B cell (primary cell): ENCODE measurements around the gene AEN. TPM values are rescaled to one million over a fixed set of nuclear protein-coding genes. Genes with fewer than 3 reads are reported as not detected.
A peak's percentile ranks its signal among the peaks of the same experiment; 100 is the strongest.

Source experiments
- ATAC-seq: fragments of 200-7000 bp; cut with Tn5 transposase; one replicate; pipeline ENCODE4 v1.10.0; 2021; ENCODE audit warnings: low read depth, mild to moderate bottlenecking, moderate number of reproducible peaks, moderate library complexity
- CTCF ChIA-PET: fragments of 350-600 bp; sonication (Branson Sonifier 250); formaldehyde crosslinking; loops from one replicate; lab custom pipeline; 2021; ENCODE audit warnings: antibody characterized with exemption, inconsistent platforms; lab: Charles Lee
- POLR2A ChIA-PET: fragments of 350-600 bp; sonication (Branson Sonifier 250); formaldehyde crosslinking; loops from one replicate; lab custom pipeline; 2021; ENCODE audit warnings: antibody characterized with exemption; lab: Charles Lee
- DNase-seq: peaks from one replicate; pipeline ENCODE4 v3.0.0; 2013
- H2AFZ ChIP-seq: 2 replicates; pipeline ENCODE4 v1.6.1; 2012; ENCODE audit warnings: mild to moderate bottlenecking, low read depth, low read length; ENCODE audit not compliant: insufficient read depth, poor library complexity, severe bottlenecking
- H3K27ac ChIP-seq, 2 donors: 1 replicate in 1 of 2; 2 replicates in 1 of 2; pipeline ENCODE4 v1.5.1; 2012 to 2013; ENCODE audit warnings: low read length in 2 of 2, mild to moderate bottlenecking in 2 of 2, moderate library complexity in 1 of 2
- H3K27me3 ChIP-seq, 4 experiments: fragments of 200-600 bp in 1 of 4; sonication (generic) in 1 of 4; replicated peaks in 1 of 4; 1 replicate in 2 of 4; 2 replicates in 2 of 4; pipeline versions ENCODE4 v1.6.1 to v1.7.0; 2013 to 2016; ENCODE audit warnings: low read length in 3 of 4, mild to moderate bottlenecking in 2 of 4, mixed read lengths in 1 of 4, moderate library complexity in 1 of 4; ENCODE audit not compliant: insufficient read depth in 4 of 4, control insufficient read depth in 3 of 4; ENCODE audit errors: control extremely low read depth in 1 of 4
- H3K36me3 ChIP-seq, 2 experiments: replicated peaks in 1 of 2; 1 replicate in 1 of 2; 2 replicates in 1 of 2; pipeline versions ENCODE4 v1.6.1 to v1.7.1; 2013; ENCODE audit warnings: low read length in 1 of 2; ENCODE audit not compliant: insufficient read depth in 2 of 2, control insufficient read depth in 1 of 2; ENCODE audit errors: control extremely low read depth in 1 of 2, extremely low read depth in 1 of 2
- H3K4me1 ChIP-seq, 2 donors: fragments of 200-600 bp in 1 of 2; sonication (generic) in 1 of 2; 1 replicate in 1 of 2; 2 replicates in 1 of 2; pipeline versions ENCODE4 v1.5.1 to v1.6.1; 2013 to 2017; ENCODE audit warnings: low read length in 2 of 2; ENCODE audit not compliant: control insufficient read depth in 2 of 2, insufficient read depth in 2 of 2
- H3K4me2 ChIP-seq: replicated peaks from 2 replicates; pipeline ENCODE3; 2012; ENCODE audit warnings: mild to moderate bottlenecking, low read depth, low read length; ENCODE audit not compliant: poor library complexity, severe bottlenecking
- H3K4me3 ChIP-seq, 5 experiments: fragments of 200-600 bp in 1 of 5; sonication (generic) in 1 of 5; 1 replicate in 3 of 5; 2 replicates in 2 of 5; pipeline versions ENCODE4 v1.5.1 to v1.7.0; 2011 to 2016; ENCODE audit warnings: low read length in 4 of 5, mild to moderate bottlenecking in 4 of 5, low read depth in 2 of 5, control low read depth in 1 of 5, moderate library complexity in 1 of 5; ENCODE audit not compliant: insufficient read depth in 1 of 5; ENCODE audit errors: control extremely low read depth in 1 of 5, extremely low read depth in 1 of 5
- H3K79me2 ChIP-seq: fragments of 200-600 bp; sonication (generic); one replicate; pipeline ENCODE4 v1.6.0; 2016; ENCODE audit warnings: low read length; ENCODE audit not compliant: control insufficient read depth, insufficient read depth
- H3K9ac ChIP-seq: fragments of 200-600 bp; sonication (generic); 2 replicates; pipeline ENCODE4 v1.6.1; 2017; ENCODE audit warnings: mild to moderate bottlenecking, low read length, moderate library complexity
- H3K9me3 ChIP-seq, 3 donors: one replicate each; pipeline versions ENCODE4 v1.6.1 to v1.7.1; 2013; ENCODE audit warnings: low read length in 2 of 3; ENCODE audit not compliant: control insufficient read depth in 2 of 3, insufficient read depth in 1 of 3; ENCODE audit errors: control extremely low read depth in 1 of 3
- H4K20me1 ChIP-seq: 2 replicates; pipeline ENCODE4 v1.6.0; 2012; ENCODE audit warnings: mild to moderate bottlenecking, low read length; ENCODE audit not compliant: insufficient read depth, control insufficient read depth, poor library complexity, severe bottlenecking
- H3K27ac Mint-ChIP-seq: one replicate; pipeline ENCODE4 v1.8.0; 2021; ENCODE audit warnings: mixed read lengths
- H3K27me3 Mint-ChIP-seq: one replicate; pipeline ENCODE4 v1.8.0; 2021; ENCODE audit warnings: mixed read lengths
- H3K4me1 Mint-ChIP-seq: one replicate; pipeline ENCODE4 v1.8.0; 2021; ENCODE audit warnings: mixed read lengths
- H3K4me3 Mint-ChIP-seq: one replicate; pipeline ENCODE4 v1.8.0; 2021; ENCODE audit warnings: mixed read lengths
- H3K9me3 Mint-ChIP-seq: one replicate; pipeline ENCODE4 v1.8.0; 2022; ENCODE audit warnings: mixed read lengths; ENCODE audit not compliant: insufficient read depth
- EZH2 ChIP-seq: IDR thresholded peaks from 2 replicates; pipeline ENCODE4 v1.6.1; 2012; ENCODE audit warnings: borderline replicate concordance, low read depth, mild to moderate bottlenecking, moderate library complexity, low read length; ENCODE audit not compliant: insufficient read depth, poor library complexity, severe bottlenecking
- WGBS: methylation state at CpG from one replicate; pipeline ENCODE4 v1.1.5; 2013; ENCODE audit warnings: missing lambda C conversion rate; ENCODE audit not compliant: insufficient coverage; 5-methylcytosine and 5-hydroxymethylcytosine counted together
- intact Hi-C: fragments of 100-400 bp; cut with micrococcal nuclease; formaldehyde crosslinking; loops from one replicate; pipeline ENCODE4 v1.10.0; 2022
- polyA plus RNA-seq: library from polyadenylated mRNA; depleted of rRNA; stranded (reverse); fragments of >200 nt; gene quantifications from 2 replicates; pipeline ENCODE4 v1.2.3, GENCODE V29; 2012
- total RNA-seq, 2 donors: library from RNA; stranded (reverse); fragments of 120-200 nt in 1 of 2; gene quantifications; 1 replicate in 1 of 2; 2 replicates in 1 of 2; pipeline versions ENCODE4 v1.2.3 to v1.2.4, GENCODE V29; 2013 to 2022
- TF ChIP-seq, protein P1 (sequence below): fragments of 200-600 bp; IDR thresholded peaks from one replicate; pipeline ENCODE4 v1.8.0; 2022; ENCODE audit warnings: antibody characterized with exemption, mild to moderate bottlenecking

The AEN gene
- total and polyA plus RNA-seq, 2 donors (not counting 1 experiment from before 2014, with no cell fraction given), result 18.5 to 42.9 TPM

- Histone ChIP-seq H3K9me3 (no peaks in the 10 kb centered on the region), H3K27ac (peak overlapping the region; percentile 72 to 86), H4K20me1 (peaks cover 6% of the 10 kb centered on the region), H2AFZ (no peak overlapping the region), H3K4me3 (no peak overlapping the region), H3K27me3 (peaks cover 0 to 3% (median 0%) of the 10 kb centered on the region in 4 experiments), H3K4me2 (peak overlapping the region; percentile 95), H3K4me1 (peaks cover 61 to 74% of the 10 kb centered on the region in 2 donors), H3K79me2 (peaks cover 78% of the 10 kb centered on the region), H3K9ac (no peak overlapping the region), H3K36me3 (peaks cover 0 to 24% of the 10 kb centered on the region in 2 experiments)
- POLR2A ChIA-PET, result interaction anchor here (1.4 kb wide), 1 partner anchor 35 kb away, joined by 3 read pairs; no protein-coding TSS in a partner anchor
- CTCF ChIA-PET, result interaction anchor here (0.7 to 7.0 kb wide), 23 partner anchors 8 to 508 kb away, joined by 3 to 162 read pairs (median 9); partner anchors contain the start of genes MRPL46 and MRPS11
- Mint-ChIP-seq H3K27ac (peak overlapping the region; percentile 90), H3K4me1 (peaks cover 70% of the 10 kb centered on the region), H3K27me3 (peaks cover 4% of the 10 kb centered on the region), H3K9me3 (no peaks in the 10 kb centered on the region), H3K4me3 (peak overlapping the region; percentile 85)
- DNase-seq (no peak), ATAC-seq (no peak)
- intact Hi-C loops, result loop anchor here (1.0 to 10.0 kb wide), 9 partner anchors 15 to 954 kb away; partner anchors contain the start of genes MRPL46, MRPS11 and TICRR
- WGBS, result 60% methylated on average over 1 of the region's 3 CpGs
- TF ChIP-seq, protein P1, sequence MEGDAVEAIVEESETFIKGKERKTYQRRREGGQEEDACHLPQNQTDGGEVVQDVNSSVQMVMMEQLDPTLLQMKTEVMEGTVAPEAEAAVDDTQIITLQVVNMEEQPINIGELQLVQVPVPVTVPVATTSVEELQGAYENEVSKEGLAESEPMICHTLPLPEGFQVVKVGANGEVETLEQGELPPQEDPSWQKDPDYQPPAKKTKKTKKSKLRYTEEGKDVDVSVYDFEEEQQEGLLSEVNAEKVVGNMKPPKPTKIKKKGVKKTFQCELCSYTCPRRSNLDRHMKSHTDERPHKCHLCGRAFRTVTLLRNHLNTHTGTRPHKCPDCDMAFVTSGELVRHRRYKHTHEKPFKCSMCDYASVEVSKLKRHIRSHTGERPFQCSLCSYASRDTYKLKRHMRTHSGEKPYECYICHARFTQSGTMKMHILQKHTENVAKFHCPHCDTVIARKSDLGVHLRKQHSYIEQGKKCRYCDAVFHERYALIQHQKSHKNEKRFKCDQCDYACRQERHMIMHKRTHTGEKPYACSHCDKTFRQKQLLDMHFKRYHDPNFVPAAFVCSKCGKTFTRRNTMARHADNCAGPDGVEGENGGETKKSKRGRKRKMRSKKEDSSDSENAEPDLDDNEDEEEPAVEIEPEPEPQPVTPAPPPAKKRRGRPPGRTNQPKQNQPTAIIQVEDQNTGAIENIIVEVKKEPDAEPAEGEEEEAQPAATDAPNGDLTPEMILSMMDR, result no peak
- no peak for TF ChIP-seq EZH2
These were observed 2.5 kb downstream of the AEN start for GRCh38 chr15:88623632-88624031.
